CD4-positive, alpha-beta T cell treated with Interleukin-17A for 4 hours (primary cell): ENCODE data around the gene RAI2.
A peak's percentile ranks its signal among the peaks of the same experiment; 100 is the strongest.
"Not testable (repeated sequence)": the region's sequence is repeated elsewhere in the genome, so short reads cannot be mapped to it uniquely, and the experiment has no call there.

Experiments used
- DNase-seq: peaks from one replicate; pipeline ENCODE4 v3.0.0-alpha.2; 2020; ENCODE audit warnings: mixed read lengths

Gene RAI2

DNA sequence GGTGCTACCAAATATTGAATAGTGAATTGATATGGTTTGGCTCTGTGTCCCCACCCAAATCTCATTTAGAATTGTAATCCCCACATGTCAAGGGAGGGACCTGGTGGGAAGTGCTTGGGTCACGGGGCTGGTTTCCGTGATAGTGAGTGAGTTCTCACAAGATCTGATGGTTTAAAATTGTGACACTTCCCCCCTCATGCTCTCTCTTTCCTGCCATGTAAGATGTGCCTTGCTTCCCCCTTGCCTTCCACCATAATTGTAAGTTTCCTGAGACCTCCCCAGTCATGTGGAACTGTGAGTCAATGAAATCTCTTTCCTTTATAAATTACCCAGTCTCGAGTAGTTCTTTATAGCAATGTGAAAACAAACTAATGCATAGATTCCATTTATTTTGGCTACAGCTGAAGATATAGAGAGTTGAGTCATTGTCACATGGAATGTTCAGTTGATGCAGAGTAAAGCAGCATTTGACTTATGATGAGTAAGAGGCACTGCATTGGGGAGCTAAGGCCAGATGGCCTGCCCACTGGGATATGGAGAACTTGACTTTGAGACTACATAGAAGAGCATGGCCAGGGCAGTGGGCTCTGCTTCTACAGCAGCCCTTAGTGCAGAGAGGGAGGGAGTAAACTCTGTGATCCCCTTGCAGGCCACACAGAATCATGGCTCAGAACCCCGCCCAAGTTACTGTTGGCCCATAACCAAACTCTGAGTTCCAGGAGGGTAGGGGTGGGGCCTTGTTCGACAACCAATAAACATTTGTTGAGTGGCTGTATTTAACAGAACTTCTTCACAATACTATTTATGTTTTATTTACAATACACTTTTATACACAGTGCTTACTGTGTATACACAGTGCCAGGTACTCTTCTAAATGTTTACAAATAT, 34.2 kb downstream of the RAI2 start:
- no peak for DNase-seq

DNA sequence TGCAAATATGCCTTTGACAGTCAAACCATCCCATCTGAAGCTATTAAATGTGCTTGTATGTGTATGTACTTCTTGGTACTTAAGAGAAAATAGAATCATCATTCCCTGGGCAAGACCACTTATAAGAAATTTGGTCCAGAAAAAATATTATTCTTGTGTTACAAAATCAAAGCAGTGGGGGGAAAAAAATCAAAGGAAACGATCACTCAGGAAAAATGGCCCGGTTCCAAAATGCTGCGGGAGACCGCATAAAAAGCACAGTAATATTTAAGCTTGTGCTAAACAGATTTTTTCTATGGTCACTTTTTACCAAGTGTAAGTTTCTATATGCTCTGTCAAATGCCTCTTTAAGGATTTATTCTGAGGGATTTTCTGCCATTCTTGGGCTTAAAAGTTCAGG, 36.1 kb downstream of the RAI2 start:
- no peak for DNase-seq

DNA sequence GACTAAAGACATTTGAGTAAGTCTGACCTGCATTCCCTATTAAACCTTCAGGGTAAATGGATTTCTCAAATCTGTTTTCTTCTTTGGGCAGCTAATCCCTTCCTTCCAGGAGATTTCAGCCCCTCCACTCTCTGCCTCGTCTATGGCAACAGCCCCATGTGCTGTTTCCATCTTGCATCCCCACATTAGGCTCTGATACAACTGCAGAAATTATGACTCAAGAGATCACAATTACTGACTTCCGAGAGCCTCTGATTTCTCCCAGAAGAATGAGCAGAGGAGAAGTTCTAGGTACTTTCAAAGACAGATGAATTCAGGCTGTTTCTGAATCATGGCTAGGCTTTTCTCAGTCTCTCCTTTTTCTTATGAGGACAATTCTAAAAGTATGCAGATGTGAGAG, 38.7 kb downstream of the RAI2 start:
- DNase-seq, result no peak

DNA sequence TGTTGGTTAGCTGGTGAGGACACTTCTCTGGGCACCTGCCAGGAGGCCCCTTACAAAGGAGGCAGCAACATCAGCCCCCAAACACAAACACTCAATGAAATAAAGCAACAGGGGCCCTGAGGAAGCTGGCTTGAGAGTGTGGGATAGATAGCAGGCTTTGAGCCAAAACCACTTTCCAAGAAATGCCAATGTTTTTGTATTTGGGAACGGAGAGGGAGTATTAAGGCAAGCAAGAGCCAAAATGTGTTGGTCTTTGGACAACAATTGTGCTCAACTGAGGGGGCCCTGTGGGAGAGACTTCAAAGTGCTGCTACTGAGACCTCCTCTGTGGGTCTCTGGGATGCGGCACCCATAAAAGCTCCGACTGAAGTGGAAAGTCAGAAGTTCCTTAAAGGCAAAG, 41.0 kb downstream of the RAI2 start:
- DNase-seq, result no peak

DNA sequence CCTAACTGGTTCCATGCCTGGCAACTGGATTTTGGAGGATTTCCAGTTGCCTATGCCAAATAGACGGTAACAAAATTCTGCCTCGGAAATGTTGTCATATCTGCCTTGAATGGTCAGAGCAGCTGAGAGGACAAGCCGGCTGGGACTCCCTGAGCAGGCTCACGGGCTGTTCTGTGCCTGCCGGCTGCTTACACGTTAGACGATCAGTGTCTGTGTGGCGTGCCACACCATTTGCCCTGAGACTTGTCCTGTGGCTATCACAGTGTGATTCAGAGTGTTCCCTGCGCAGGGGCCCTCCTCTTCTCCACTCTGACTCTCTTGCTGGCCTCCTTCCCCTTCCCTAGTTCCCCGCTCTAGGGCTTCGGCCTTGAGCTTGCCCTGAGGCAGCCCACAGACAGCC, 42.4 kb downstream of the RAI2 start:
- no peak for DNase-seq

DNA sequence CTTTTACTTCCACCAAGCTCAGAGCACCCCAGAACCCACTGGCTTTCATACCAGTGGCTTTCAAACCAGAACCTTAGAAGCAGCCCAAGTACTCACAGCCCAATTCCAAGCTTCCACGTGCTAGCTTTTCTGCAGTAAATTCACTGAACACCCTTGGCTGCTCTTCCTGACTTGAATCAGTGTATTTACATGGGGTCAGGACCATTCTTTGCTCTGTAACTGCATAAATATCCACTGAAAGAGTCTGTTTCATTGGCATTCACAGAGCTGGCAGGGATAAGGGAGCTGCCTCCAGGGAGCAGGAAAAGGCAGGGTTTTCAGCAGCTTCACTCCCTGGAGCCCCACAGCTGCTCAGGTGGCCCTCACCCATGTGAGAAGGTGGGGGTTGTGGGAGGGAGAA, 43.8 kb downstream of the RAI2 start:
- DNase-seq, result no peak

DNA sequence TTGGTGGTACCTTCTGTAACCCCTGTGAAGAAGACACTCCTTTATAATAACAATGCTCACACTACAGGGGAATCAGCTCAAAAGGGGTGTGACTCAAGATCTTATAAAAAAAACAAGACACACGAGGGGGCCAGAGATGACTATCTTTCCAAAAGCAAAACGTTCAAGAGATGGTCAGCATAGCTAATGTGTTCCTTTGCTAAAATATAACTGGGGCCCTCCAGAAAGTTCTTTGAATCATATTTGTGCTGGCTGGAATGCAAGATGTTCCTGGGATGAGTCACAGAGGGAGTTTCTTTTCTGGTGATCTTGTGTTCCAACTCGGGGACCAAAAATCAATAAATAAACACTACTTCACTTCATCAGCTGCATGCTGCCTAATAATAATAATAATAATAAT, 46.5 kb downstream of the RAI2 start:
- DNase-seq, result no peak

DNA sequence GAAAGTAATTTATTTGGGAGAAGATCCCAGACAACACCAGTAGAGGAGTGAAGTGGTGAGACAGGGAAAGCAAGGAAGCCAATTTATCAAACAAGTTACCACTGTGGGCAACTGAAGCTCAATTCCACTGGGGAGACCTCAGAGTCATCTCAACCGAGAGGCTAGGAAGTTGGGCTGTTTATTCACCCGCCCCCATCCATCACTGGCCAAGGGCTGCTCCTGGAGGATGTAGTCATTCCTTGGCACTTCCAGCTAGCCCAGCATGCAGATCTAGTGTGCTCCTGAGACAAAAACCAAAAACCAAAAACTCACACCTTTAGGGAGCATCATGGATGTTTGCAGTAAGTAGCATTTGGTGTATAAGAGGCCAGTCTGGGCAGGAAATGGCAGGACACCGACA, 47.0 kb downstream of the RAI2 start:
- no peak for DNase-seq

DNA sequence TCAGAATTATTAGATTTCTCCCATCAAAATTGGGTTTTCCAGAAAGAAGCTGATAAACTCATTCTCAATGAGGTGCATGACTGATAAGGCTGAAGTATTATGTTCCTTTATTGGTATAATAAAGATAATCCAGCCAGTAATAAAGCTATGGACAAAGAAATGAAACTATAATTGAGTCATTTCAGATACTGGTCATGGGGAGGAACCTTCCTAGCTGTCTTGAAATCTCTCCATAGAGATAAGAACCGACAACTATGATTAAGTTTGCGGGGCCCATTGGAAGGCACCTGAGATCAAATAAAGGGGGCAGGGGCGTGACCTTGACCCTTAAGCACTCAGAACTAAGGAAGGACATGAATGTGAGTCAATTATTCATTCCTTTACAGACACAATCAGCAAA, 47.8 kb downstream of the RAI2 start:
- no peak for DNase-seq

DNA sequence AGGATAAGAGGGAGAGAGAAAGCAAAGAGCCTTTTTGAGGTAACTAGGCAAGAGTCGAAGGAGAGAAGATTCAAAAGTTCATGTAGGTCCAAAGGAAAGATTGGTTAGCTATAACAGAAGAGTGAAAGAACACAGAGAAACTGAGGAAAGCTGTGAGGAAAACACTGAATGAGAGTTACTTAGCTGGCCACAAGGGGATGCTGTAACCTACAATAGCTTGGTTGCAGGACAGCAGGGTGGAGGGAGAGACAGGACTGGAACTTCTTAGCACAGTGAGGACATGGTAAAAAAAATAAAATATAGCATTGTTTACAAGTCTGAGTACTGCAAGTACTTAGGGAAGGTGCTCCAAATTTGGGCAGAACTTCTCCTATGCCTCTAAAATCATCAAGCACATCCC, 48.3 kb downstream of the RAI2 start:
- no peak for DNase-seq

DNA sequence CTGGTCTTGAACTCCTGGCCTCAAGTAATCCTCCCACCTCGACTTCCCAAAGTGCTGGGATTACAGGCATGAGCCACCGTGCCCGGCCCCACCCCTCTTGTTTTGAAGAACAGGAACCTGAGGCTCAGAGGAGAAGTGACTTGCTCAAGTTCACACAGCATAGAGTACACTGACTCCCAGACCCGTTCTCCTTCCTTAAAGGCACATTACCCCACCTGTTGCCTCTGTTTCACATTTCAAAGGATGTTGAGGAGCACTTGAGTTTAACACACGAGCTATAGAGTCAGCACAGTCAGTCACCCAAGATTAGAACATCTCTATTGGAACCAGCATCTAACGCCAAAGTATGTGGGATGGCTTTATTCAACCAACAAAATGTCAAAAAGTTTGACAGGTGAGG, 51.1 kb downstream of the RAI2 start:
- DNase-seq, result no peak

DNA sequence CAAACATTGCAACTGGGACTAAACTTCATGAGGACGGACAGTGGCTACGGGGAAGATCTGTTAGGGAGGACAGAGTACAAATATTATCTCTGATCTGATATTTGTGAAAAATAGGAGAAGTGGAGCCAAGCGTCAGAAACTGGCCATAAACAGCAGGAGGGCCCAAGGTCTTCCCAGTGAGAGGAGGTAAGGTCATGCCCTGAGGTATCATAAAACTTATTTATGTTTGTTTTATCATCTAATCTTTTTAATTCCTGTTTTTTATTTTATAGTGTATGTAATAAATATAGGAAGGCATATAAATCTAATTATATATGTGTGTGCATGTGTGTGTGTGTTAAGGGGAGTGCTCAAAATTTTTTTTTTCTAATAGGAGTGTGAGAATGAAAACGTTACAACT, 51.8 kb downstream of the RAI2 start:
- no peak for DNase-seq

DNA sequence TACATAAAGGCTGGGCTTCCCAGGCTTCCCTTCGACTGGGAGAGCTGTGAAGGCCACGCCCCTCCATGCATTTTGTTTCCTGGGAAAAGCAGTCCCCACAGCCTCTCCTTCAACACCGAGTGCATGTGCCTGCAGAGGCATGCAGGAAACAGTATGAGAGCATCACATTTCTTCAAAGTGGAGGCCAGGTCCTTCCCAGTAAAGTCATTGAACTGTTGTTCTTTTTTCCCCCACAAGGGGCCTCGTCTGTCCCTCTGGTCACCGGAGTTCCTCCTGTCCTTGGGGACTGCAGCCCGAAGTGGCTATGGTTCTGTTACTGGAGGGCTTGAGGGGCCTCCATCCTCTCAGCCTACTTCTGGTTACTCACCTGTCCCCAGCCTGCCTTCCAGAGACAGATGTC, 56.0 kb downstream of the RAI2 start:
- DNase-seq, result no peak

DNA sequence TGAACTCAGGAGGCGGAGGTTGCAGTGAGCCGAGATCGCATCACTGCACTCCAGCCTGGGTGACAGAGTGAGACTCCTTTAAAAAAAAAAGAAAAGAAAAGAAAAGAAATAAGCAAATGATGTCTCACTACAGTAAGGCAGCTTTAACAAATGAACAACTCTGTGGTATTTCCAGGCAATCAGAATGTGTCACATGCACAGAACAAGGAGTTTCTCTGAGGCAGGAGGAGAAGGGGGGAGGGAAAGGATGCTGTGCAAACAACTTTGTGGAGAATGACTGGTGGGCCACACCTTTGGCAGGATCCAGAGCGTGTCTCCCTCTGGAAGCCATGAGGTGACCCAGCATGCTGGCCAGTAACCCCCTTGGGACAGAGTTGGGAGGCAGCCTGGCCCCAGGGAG, 57.6 kb downstream of the RAI2 start:
- no peak for DNase-seq

DNA sequence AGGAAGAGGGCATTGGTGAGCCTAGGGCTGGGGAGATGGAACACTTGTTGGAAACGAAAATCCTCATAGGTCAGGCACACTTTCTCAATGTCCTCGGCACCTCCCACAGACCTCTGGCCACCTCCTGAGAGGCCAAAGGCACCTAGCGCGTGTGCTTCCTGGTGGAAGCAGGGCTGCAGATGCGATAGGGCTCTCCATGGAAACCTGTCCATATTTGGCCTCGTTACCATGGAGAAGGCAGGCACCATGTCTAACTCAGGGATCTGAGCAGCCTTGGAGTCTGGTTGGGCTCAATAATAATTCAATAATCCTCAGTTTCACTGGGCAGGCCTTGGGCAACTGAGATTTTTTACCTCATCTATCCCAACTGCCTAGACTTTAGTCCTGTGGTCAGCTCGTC, 58.3 kb downstream of the RAI2 start:
- no peak for DNase-seq

DNA sequence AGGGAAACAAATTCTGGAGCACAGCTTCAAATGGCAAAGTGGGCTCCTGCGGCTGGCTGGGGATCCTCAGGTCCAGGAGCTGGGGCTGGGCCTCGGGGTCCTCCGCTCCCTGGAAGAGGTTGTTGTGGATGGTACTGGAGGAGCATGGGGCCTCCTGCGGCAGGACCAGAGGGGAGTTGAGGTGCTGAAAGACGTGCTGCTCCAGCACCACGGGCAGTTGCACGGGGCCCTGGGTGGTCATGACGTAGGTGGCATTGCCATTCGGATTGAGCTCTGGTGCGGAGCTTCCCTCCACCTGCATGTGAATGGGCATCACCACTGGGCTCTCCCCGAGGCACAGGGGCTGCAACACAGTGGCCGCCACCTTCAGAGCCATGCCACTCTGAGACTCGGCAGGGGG, 59.7 kb downstream of the RAI2 start:
- DNase-seq, result no peak

DNA sequence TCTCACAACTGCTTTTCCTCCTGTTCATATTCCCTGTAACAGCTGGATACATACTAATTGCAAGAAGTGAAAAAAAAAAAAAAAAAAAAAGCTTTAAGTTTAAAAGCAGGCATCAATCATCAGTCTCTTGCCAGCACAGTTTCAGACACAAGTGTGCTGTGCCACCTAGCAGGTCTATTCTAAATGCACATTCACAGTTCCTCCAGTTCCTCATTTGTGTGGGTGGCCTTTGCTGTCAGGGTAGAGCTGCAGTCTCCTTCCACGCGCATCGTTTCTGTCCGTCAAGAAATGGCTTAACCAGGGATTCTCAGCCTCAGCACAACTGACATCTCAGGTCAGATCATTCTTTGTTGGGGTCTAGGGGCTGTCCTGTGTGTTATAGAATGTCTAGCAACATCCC, 62.2 kb downstream of the RAI2 start:
- no peak for DNase-seq

DNA sequence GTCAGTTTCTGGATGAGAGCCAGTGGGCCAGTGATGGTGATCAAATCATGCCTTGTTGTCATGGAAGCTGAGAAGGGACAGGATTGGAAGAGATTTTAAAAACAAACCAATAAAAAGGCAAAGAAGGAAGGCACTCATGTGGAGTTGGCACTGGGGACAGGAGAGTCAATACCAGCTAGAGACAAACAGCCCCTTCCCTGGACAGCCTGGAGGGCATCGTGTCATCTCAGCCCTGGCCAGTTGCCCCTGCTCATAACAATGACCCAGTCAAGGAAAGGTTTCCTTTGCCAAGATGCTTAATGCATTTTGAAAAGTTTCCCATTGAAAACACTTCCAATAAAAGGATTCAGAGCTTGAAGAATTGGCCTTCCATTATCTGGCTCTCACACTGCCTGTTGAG, 68.3 kb downstream of the RAI2 start:
- DNase-seq, result no peak

DNA sequence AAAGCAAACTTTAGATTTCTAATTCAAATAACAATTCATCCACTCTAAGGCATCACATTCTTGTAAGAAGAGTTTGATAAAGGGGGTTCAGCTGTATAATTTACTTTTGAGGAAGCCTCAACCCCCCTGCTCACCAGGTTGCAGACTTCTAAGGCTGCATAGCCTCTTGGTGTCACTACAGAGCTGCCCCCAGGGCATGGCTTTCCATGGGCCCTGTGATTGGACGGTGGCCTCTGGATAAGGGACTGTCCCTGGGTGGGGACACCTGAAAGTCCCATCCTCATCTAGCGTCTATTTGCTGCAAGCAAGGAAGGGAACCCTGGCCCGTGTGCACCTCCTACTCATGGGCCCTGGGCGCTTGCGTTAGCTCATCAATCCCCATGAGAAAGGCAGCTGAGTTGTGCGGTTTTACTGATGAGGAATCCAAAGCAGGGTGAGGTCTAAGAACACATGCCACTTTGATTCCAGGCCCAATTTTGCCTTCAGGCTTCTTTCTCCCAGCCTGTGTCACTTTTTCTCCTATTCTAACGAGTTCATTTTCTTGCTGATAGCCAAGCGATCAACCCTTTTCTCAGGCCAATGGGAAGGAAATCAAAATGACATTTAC, 72.0 kb downstream of the RAI2 start:
- no peak for DNase-seq

DNA sequence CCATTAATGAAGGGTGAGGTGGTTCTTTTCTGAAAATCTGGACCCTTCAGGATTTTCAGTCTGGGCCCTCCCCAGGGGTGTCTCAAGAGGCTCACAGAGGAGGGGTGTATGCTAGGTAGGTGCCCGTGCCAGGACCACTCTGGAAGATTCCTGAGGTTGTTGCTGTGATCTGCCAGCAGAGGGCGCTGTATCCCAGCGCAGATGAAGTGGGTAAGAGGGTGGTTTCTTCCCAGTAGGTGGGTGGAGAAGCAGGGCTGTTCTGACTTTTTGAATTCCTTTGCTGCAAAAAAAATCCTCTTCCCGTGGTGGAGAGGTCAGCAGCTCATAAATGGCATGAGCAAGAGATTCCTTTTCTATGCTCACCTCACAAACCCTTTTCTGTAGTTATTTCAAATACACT, 72.7 kb downstream of the RAI2 start:
- peak; percentile 61 for DNase-seq

DNA sequence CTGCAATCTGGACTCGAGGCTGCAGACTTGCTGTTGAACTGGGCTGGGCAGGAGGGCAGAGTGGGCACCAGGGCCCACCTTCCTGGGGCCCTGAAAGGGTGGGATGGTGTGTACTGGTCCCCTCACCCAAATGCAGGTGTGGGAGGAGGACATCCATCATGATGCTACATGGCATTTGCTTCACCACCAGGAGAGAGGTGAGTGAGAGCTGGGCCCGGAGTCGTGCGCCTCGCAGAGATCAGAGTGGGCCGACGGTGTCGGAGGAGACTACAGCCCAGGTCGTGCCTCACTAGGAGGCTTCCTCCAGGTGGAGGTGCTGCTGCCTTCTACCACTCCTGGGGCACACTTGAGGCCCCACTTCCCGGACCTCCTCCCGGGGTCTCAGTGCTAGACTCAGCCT, 73.5 kb downstream of the RAI2 start:
- DNase-seq, result no peak

DNA sequence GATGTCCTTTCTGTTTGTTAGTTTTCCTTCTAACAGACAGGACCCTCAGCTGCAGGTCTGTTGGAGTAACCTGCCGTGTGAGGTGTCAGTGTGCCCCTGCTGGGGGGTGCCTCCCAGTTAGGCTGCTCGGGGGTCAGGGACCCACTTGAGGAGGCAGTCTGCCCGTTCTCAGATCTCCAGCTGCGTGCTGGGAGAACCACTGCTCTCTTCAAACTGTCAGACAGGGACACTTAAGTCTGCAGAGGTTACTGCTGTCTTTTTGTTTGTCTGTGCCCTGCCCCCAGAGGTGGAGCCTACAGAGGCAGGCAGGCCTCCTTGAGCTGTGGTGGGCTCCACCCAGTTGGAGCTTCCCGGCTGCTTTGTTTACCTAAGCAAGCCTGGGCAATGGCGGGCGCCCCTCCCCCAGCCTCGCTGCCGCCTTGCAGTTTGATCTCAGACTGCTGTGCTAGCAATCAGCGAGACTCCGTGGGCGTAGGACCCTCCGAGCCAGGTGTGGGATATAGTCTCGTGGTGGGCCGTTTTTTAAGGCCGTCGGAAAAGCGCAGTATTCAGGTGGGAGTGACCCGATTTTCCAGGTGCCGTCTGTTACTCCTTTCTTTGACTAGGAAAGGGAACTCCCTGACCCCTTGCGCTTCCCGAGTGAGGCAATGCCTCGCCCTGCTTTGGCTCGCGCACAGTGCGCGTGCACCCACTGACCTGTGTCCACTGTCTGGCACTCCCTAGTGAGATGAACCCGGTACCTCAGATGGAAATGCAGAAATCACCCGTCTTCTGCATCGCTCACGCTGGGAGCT, 74.3 kb downstream of the RAI2 start:
- not testable (repeated sequence) for DNase-seq

DNA sequence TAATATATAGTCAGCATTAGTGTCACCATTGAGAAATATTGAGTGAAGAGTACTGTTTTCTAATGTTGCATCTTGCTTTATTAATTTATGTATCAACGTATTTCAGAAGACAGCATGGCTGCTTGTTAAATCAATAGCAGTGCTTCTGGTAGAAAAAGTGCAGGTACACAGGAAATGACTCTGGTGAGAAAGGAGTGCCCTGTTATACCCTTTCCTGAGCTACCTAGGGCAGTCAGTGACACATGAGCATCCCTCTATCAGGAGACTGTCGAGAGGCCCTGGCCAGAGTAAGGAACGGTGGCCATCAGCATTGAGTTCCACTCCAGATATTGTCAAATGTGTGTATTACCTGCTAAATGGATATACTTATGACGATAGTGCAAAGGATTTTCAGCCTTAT, 81.7 kb downstream of the RAI2 start:
- no peak for DNase-seq

DNA sequence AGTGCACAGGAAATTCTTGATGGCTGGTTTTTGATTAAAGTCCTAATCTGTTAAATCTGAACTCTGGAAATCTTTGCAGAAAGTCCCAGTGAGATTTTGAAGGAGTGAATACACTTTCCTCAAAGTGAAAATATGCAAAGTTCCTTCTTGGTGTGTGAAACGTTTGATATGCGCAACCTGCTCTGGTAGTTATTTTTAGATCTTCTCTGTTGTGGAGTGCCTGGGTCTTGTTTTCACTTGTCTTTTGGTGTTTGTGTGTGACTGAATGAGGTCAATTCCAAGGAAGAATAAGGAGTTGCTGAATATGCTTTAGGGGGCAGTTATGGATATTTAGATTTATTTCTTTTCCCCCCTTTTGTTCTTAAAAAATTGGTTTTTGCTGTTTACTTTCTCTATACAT, 82.1 kb downstream of the RAI2 start:
- no peak for DNase-seq
